ENCODE measurements around the gene CDH4. TPM values are rescaled to one million over a fixed set of nuclear protein-coding genes. Genes with fewer than 3 reads are reported as not detected.

The CDH4 gene
- total and polyA plus RNA-seq, 9 of the 15 experiments (the other 6 are each of a cell fraction or from before 2014, with no cell fraction given), result 0.04 TPM; not detected in 8

DNA sequence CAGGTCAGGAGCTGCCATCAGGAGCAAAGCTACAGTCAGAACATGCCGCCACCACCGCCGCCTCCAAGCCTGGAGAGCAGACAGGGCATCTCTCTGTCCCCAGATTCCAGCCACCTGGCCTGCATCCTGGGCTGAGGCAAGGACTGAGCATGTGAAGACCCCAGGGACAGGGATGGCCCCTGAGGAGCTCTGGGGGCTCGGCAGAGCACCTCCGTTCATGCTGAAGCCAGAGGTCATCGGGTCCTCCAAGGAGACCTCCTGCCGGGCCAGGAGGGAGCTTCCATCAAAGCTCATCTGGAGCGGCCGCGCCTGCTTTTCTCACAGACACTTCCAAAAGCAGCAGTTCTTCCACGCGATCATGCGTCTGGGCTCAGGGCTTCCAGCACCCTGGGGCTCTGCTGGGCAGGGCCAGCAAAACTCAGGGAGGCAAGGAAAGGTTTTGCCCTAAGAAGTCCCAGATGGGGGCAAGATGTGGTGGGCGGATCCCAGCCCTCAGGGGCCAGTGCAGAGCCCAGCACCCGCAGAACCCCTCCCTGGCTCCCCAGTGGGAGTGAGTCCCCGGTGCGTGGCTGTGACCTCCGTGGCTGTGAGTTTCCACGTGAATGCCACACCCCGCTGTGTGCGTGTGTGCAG is 675.2 kb downstream of the CDH4 start:
- Histone ChIP-seq H3K4me1 (replicated peaks in 1 of 2; ENCODE audit: control insufficient read depth in 2 of 2, insufficient read depth in 2 of 2, low read length in 2 of 2) (peaks cover 6 to 49% of the 10 kb centered on the region in 2 experiments; a peak in 4 of 5 replicates), H4K20me1 (replicated peaks; ENCODE audit: control insufficient read depth, insufficient read depth, low read length) (peaks cover 4% of the 10 kb centered on the region; the same call in 1 of the 2 replicates), H3K9ac (ENCODE audit: insufficient read depth in 1 of 2, low read depth in 2 of 2, low read length in 2 of 2) (no peak overlapping the region; a peak in 1 of 4 replicates), H3K79me2 (ENCODE audit: control insufficient read depth, insufficient read depth, low read length) (no peaks in the 10 kb centered on the region), H3K9me3 (replicated peaks; ENCODE audit: control insufficient read depth, insufficient read depth, low read depth, low read length) (no peaks in the 10 kb centered on the region; the same call in 1 of the 2 replicates), H3K4me3 (no peak overlapping the region), H3K4me2 (ENCODE audit: insufficient read depth, low read length) (no peak overlapping the region), H2AFZ (ENCODE audit: low read depth, low read length) (no peak overlapping the region), H3K27ac (ENCODE audit: extremely low read depth, low read depth, low read length) (no peak overlapping the region), H3K36me3 (ENCODE audit: control insufficient read depth, insufficient read depth, low read length) (no peaks in the 10 kb centered on the region), H3K27me3 (ENCODE audit: control insufficient read depth in 2 of 2, insufficient read depth in 2 of 2, low read length in 2 of 2) (peaks cover 24 to 86% of the 10 kb centered on the region in 2 experiments), H3K9me1 (ENCODE audit: control insufficient read depth, insufficient read depth, low read length) (no peaks in the 10 kb centered on the region)
- CTCF ChIA-PET (ENCODE audit: low intra/inter-chr PET ratio), result no interaction called here
- in situ Hi-C loops (cut with MboI), result no loop called here
- DNase-seq (ENCODE audit: extremely low read depth in 1 of 4, low spot score in 3 of 4) (no peak), FAIRE-seq (no peak), ATAC-seq (no peak)
- POLR2A ChIA-PET, result no interaction called here
- 9% methylated on average over 21 of the region's 21 CpGs for WGBS (ENCODE audit: insufficient coverage, low coverage, missing lambda C conversion rate)
- TF ChIP-seq KDM2B (CRISPR knock-in tag; IDR thresholded peaks at IDR 0.05) (no peak), ZNF717 (CRISPR knock-in tag; IDR thresholded peaks at IDR 0.05) (no peak), ZNF232 (CRISPR knock-in tag; IDR thresholded peaks at IDR 0.05) (no peak), DIDO1 (tag; IDR thresholded peaks at IDR 0.05; ENCODE audit: low read depth) (no peak), SETDB1 (IDR thresholded peaks at IDR 0.05; ENCODE audit: low read length) (no peak), ZC3H8 (IDR thresholded peaks at IDR 0.05) (no peak), CXXC5 (CRISPR knock-in tag; IDR thresholded peaks at IDR 0.05) (no peak), SUPT5H (IDR thresholded peaks at IDR 0.05) (no peak), GTF2E2 (tag; IDR thresholded peaks at IDR 0.05) (no peak)
- TF ChIP-seq, protein P1, sequence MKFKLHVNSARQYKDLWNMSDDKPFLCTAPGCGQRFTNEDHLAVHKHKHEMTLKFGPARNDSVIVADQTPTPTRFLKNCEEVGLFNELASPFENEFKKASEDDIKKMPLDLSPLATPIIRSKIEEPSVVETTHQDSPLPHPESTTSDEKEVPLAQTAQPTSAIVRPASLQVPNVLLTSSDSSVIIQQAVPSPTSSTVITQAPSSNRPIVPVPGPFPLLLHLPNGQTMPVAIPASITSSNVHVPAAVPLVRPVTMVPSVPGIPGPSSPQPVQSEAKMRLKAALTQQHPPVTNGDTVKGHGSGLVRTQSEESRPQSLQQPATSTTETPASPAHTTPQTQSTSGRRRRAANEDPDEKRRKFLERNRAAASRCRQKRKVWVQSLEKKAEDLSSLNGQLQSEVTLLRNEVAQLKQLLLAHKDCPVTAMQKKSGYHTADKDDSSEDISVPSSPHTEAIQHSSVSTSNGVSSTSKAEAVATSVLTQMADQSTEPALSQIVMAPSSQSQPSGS (CRISPR knock-in tag; IDR thresholded peaks at IDR 0.05), result no peak
- intact Hi-C loops (cut with micrococcal nuclease), result no loop called here
- no TSS peak for BruUV-seq (replicated peaks)
